ENCODE data around the gene SH3BP4. TPM values are rescaled to one million over a fixed set of nuclear protein-coding genes. Genes with fewer than 3 reads are reported as not detected.

The SH3BP4 gene
- total and polyA plus RNA-seq, 2 of the 13 experiments (the other 11 are each of a cell fraction or from before 2014, with no cell fraction given) = 34.6 to 99.1 TPM

DNA sequence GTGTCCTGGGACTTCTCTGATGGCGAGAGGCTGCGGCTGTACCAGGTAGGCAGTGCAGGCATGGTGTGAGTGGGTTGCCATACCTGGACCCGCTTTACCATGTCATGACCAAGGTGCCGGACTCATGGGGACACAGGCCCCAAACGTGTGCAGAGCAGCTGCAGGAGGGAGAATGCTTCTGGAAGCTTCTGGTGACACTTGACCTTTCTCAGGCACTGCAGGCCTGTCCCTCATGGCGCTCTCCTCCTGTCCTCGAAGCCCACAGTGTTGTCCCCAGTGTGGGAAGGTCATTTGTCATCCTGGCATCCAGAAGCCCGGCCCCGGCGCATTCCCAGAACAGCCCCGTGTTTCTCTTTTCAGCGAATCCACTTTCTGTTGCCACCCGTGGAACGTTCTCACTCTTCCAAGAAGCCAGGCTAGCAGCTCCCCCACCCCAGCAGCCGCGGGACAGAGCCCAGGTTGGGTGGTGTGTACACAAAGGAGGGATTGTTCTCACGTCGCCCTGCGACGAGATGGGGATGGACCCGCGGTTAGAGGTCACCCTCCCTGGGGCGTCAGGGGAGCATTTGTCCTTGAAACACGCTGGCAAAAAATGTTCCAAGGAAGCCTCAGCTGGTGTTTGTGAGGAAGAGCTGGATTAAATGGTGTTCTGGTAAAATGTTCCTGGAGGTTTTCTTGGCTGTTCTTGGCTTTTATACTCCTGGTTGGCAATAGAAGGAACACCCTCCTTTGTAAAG lies 43.7 kb downstream of the SH3BP4 start (continued):
- 0 out of 2 replicates have a peak, but pooled peaks have one; percentile 35 for TF ChIP-seq PAF1 (CRISPR knock-in tag; IDR thresholded peaks at IDR 0.05)
- no peak for TF ChIP-seq NR1H2 (CRISPR knock-in tag; IDR thresholded peaks at IDR 0.05; ENCODE audit: borderline replicate concordance, low read depth)
- TF ChIP-seq NCOA2 (CRISPR knock-in tag; IDR thresholded peaks at IDR 0.05) = peak; percentile 71
- TF ChIP-seq, protein P1, sequence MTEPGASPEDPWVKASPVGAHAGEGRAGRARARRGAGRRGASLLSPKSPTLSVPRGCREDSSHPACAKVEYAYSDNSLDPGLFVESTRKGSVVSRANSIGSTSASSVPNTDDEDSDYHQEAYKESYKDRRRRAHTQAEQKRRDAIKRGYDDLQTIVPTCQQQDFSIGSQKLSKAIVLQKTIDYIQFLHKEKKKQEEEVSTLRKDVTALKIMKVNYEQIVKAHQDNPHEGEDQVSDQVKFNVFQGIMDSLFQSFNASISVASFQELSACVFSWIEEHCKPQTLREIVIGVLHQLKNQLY (CRISPR knock-in tag; IDR thresholded peaks at IDR 0.05) = no peak; the same call in 1 of the 2 replicates
- TF ChIP-seq SMAD3 (CRISPR knock-in tag; IDR thresholded peaks at IDR 0.05) = peak; percentile 77; the same call in 1 of the 2 replicates
- TF ChIP-seq ZNF720 (CRISPR knock-in tag; IDR thresholded peaks at IDR 0.05) = no peak
- TF ChIP-seq ZFP36L2 (CRISPR knock-in tag; IDR thresholded peaks at IDR 0.05) = peak; percentile 13; the same call in 1 of the 2 replicates
- TF ChIP-seq ZFYVE20 (CRISPR knock-in tag; IDR thresholded peaks at IDR 0.05; ENCODE audit: borderline replicate concordance, low read depth) = no peak
- 0 out of 2 replicates have a peak, but pooled peaks have one; percentile 68 for TF ChIP-seq KAT7 (CRISPR knock-in tag; IDR thresholded peaks at IDR 0.05; ENCODE audit: borderline replicate concordance)
- TF ChIP-seq, protein P2, sequence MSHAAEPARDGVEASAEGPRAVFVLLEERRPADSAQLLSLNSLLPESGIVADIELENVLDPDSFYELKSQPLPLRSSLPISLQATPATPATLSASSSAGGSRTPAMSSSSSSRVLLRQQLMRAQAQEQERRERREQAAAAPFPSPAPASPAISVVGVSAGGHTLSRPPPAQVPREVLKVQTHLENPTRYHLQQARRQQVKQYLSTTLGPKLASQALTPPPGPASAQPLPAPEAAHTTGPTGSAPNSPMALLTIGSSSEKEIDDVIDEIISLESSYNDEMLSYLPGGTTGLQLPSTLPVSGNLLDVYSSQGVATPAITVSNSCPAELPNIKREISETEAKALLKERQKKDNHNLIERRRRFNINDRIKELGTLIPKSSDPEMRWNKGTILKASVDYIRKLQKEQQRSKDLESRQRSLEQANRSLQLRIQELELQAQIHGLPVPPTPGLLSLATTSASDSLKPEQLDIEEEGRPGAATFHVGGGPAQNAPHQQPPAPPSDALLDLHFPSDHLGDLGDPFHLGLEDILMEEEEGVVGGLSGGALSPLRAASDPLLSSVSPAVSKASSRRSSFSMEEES (CRISPR knock-in tag; IDR thresholded peaks at IDR 0.05) = no peak; the same call in 1 of the 2 replicates
- peak; percentile 72; the same call in 1 of the 2 replicates for TF ChIP-seq ZNF644 (CRISPR knock-in tag; IDR thresholded peaks at IDR 0.05; ENCODE audit: low read depth)
- TF ChIP-seq, protein P3, sequence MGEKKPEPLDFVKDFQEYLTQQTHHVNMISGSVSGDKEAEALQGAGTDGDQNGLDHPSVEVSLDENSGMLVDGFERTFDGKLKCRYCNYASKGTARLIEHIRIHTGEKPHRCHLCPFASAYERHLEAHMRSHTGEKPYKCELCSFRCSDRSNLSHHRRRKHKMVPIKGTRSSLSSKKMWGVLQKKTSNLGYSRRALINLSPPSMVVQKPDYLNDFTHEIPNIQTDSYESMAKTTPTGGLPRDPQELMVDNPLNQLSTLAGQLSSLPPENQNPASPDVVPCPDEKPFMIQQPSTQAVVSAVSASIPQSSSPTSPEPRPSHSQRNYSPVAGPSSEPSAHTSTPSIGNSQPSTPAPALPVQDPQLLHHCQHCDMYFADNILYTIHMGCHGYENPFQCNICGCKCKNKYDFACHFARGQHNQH (CRISPR knock-in tag; IDR thresholded peaks at IDR 0.05) = peak; percentile 83; the same call in 1 of the 2 replicates
- 0 out of 2 replicates have a peak, but pooled peaks have one; percentile 64 for TF ChIP-seq GFI1 (CRISPR knock-in tag; IDR thresholded peaks at IDR 0.05; ENCODE audit: borderline replicate concordance)
- no peak for TF ChIP-seq THAP7 (CRISPR knock-in tag; IDR thresholded peaks at IDR 0.05)
- TF ChIP-seq, protein P4, sequence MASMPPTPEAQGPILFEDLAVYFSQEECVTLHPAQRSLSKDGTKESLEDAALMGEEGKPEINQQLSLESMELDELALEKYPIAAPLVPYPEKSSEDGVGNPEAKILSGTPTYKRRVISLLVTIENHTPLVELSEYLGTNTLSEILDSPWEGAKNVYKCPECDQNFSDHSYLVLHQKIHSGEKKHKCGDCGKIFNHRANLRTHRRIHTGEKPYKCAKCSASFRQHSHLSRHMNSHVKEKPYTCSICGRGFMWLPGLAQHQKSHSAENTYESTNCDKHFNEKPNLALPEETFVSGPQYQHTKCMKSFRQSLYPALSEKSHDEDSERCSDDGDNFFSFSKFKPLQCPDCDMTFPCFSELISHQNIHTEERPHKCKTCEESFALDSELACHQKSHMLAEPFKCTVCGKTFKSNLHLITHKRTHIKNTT (CRISPR knock-in tag; IDR thresholded peaks at IDR 0.05) = no peak
- TF ChIP-seq, protein P5, sequence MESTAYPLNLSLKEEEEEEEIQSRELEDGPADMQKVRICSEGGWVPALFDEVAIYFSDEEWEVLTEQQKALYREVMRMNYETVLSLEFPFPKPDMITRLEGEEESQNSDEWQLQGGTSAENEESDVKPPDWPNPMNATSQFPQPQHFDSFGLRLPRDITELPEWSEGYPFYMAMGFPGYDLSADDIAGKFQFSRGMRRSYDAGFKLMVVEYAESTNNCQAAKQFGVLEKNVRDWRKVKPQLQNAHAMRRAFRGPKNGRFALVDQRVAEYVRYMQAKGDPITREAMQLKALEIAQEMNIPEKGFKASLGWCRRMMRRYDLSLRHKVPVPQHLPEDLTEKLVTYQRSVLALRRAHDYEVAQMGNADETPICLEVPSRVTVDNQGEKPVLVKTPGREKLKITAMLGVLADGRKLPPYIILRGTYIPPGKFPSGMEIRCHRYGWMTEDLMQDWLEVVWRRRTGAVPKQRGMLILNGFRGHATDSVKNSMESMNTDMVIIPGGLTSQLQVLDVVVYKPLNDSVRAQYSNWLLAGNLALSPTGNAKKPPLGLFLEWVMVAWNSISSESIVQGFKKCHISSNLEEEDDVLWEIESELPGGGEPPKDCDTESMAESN (CRISPR knock-in tag; conservative IDR thresholded peaks at IDR 0.05) = peak; percentile 56
- TF ChIP-seq, protein P6, sequence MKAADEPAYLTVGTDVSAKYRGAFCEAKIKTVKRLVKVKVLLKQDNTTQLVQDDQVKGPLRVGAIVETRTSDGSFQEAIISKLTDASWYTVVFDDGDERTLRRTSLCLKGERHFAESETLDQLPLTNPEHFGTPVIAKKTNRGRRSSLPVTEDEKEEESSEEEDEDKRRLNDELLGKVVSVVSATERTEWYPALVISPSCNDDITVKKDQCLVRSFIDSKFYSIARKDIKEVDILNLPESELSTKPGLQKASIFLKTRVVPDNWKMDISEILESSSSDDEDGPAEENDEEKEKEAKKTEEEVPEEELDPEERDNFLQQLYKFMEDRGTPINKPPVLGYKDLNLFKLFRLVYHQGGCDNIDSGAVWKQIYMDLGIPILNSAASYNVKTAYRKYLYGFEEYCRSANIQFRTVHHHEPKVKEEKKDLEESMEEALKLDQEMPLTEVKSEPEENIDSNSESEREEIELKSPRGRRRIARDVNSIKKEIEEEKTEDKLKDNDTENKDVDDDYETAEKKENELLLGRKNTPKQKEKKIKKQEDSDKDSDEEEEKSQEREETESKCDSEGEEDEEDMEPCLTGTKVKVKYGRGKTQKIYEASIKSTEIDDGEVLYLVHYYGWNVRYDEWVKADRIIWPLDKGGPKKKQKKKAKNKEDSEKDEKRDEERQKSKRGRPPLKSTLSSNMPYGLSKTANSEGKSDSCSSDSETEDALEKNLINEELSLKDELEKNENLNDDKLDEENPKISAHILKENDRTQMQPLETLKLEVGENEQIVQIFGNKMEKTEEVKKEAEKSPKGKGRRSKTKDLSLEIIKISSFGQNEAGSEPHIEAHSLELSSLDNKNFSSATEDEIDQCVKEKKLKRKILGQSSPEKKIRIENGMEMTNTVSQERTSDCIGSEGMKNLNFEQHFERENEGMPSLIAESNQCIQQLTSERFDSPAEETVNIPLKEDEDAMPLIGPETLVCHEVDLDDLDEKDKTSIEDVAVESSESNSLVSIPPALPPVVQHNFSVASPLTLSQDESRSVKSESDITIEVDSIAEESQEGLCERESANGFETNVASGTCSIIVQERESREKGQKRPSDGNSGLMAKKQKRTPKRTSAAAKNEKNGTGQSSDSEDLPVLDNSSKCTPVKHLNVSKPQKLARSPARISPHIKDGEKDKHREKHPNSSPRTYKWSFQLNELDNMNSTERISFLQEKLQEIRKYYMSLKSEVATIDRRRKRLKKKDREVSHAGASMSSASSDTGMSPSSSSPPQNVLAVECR (CRISPR knock-in tag; IDR thresholded peaks at IDR 0.05; ENCODE audit: borderline replicate concordance) = 0 out of 2 replicates have a peak, but pooled peaks have one; percentile 36

Data from HepG2 (cell line).